Nephron (organoid): ENCODE measurements around the gene IL9.

Source experiments
- H3K27ac Mint-ChIP-seq, 3 experiments: 2 replicates each; pipeline ENCODE4 v1.8.0; 2020; ENCODE audit warnings: mixed read lengths in 3 of 3, mild to moderate bottlenecking in 2 of 3, moderate library complexity in 1 of 3
- H3K27me3 Mint-ChIP-seq: 2 replicates; pipeline ENCODE4 v1.8.0; 2021; ENCODE audit warnings: low read depth, mild to moderate bottlenecking, moderate library complexity, mixed read lengths
- H3K36me3 Mint-ChIP-seq: 2 replicates; pipeline ENCODE4 v1.8.0; 2020; ENCODE audit warnings: low read depth, mixed read lengths
- H3K4me1 Mint-ChIP-seq: 2 replicates; pipeline ENCODE4 v1.8.0; 2020; ENCODE audit warnings: mixed read lengths
- H3K4me3 Mint-ChIP-seq, 3 experiments: 2 replicates each; pipeline ENCODE4 v1.8.0; 2020; ENCODE audit warnings: mild to moderate bottlenecking in 3 of 3, mixed read lengths in 3 of 3, moderate library complexity in 2 of 3
- H3K9me3 Mint-ChIP-seq: 2 replicates; pipeline ENCODE4 v1.8.0; 2020; ENCODE audit warnings: mixed read lengths
- CTCF ChIP-seq, 3 experiments: fragments of 200-600 bp; sonication (generic); IDR thresholded peaks; one replicate each; pipeline ENCODE4 v1.5.0; 2021; ENCODE audit warnings: antibody characterized with exemption in 3 of 3; ENCODE audit not compliant: unreplicated experiment in 3 of 3

The IL9 gene

GRCh38 chr5:135895474-135896006 is at the start of gene IL9:
IL9 (minus strand) TSS chr5:135895841; CDS start chr5:135895816, 25 bp downstream.
- TF ChIP-seq CTCF (IDR thresholded peaks at IDR 0.05; ENCODE audit: unreplicated experiment in 3 of 3), result no peak
- Mint-ChIP-seq H3K36me3 (no peaks in the 10 kb centered on the region), H3K4me1 (peaks cover 20% of the 10 kb centered on the region), H3K27ac (no peak within 1 kb of the TSS), H3K9me3 (no peaks in the 10 kb centered on the region), H3K4me3 (no peak within 1 kb of the TSS), H3K27me3 (peaks cover 36% of the 10 kb centered on the region)

- Mint-ChIP-seq H3K27ac (no peak overlapping the region), H3K4me1 (no peaks in the 10 kb centered on the region)
Measured at GRCh38 chr5:135944967-135945560, 49.4 kb upstream of the IL9 start.

GRCh38 chr5:135944564-135944963 is 48.9 kb upstream of the IL9 start:
- no peak overlapping the region for H3K27ac Mint-ChIP-seq
- peaks cover 9% of the 10 kb centered on the region for H3K27me3 Mint-ChIP-seq
- no peaks in the 10 kb centered on the region for H3K4me1 Mint-ChIP-seq
- no peak for TF ChIP-seq CTCF (IDR thresholded peaks at IDR 0.05; ENCODE audit: unreplicated experiment in 3 of 3)
- no peaks in the 10 kb centered on the region for H3K9me3 Mint-ChIP-seq
- no peak overlapping the region for H3K4me3 Mint-ChIP-seq
- H3K36me3 Mint-ChIP-seq, result no peaks in the 10 kb centered on the region

More at GRCh38 chr5:135944967-135945560, 49.4 kb upstream of the IL9 start:
- TF ChIP-seq CTCF (IDR thresholded peaks at IDR 0.05; ENCODE audit: unreplicated experiment in 3 of 3), result peak; percentile 76 to 85 (median 80)
- Mint-ChIP-seq H3K27me3 (peaks cover 9% of the 10 kb centered on the region), H3K36me3 (no peaks in the 10 kb centered on the region), H3K9me3 (no peaks in the 10 kb centered on the region), H3K4me3 (no peak overlapping the region)

- no peak overlapping the region for H3K27ac Mint-ChIP-seq
- H3K27me3 Mint-ChIP-seq, result peaks cover 13% of the 10 kb centered on the region
- no peaks in the 10 kb centered on the region for H3K4me1 Mint-ChIP-seq
- no peaks in the 10 kb centered on the region for H3K36me3 Mint-ChIP-seq
- no peak for TF ChIP-seq CTCF (IDR thresholded peaks at IDR 0.05; ENCODE audit: unreplicated experiment in 3 of 3)
- no peaks in the 10 kb centered on the region for H3K9me3 Mint-ChIP-seq
- H3K4me3 Mint-ChIP-seq, result no peak overlapping the region
Measured at GRCh38 chr5:135942202-135942771, 46.6 kb upstream of the IL9 start.

- H3K9me3 Mint-ChIP-seq, result no peaks in the 10 kb centered on the region
- no peaks in the 10 kb centered on the region for H3K4me1 Mint-ChIP-seq
- no peaks in the 10 kb centered on the region for H3K36me3 Mint-ChIP-seq
- H3K27ac Mint-ChIP-seq, result no peak overlapping the region
- peaks cover 13% of the 10 kb centered on the region for H3K27me3 Mint-ChIP-seq
- no peak for TF ChIP-seq CTCF (IDR thresholded peaks at IDR 0.05; ENCODE audit: unreplicated experiment in 3 of 3)
- no peak overlapping the region for H3K4me3 Mint-ChIP-seq
Measured at GRCh38 chr5:135941711-135942110, 46.1 kb upstream of the IL9 start.
